Measurements from ENCODE around the gene UNC119. TPM values are rescaled to one million over a fixed set of nuclear protein-coding genes. Genes with fewer than 3 reads are reported as not detected.

UNC119 gene
- total RNA-seq, 1 experiment from 2014 or later: 68.4 TPM

GRCh38 chr17:28497931-28498330, 54.5 kb downstream of the UNC119 start:
- ChIA-PET POLR2A (ENCODE audit: unreplicated experiment) (no interaction called here), CTCF (interaction anchor here (0.5 kb wide), 1 partner anchor 25 kb away, joined by 3 read pairs; the partner anchor contains the start of gene SLC13A2)
- no TSS peak for BruUV-seq (replicated peaks)
- Histone ChIP-seq H2AFZ (ENCODE audit: low read length) (no peak overlapping the region), H3K36me3 (ENCODE audit: low read depth, low read length) (no peaks in the 10 kb centered on the region), H3K27ac (ENCODE audit: low read length) (no peak overlapping the region), H3K4me3 (ENCODE audit: low read length) (no peak overlapping the region), H3F3A (ENCODE audit: low read length, unreplicated experiment) (no peaks in the 10 kb centered on the region), H3K9me3 (ENCODE audit: low read length) (no peaks in the 10 kb centered on the region), H3K4me1 (ENCODE audit: insufficient read depth, low read length) (peaks cover 6% of the 10 kb centered on the region), H3K9ac (ENCODE audit: low read length) (no peak overlapping the region), H3K4me2 (ENCODE audit: low read length) (peak overlapping the region; percentile 37; the same call in 1 of the 2 replicates), H3K9me2 (replicated peaks; ENCODE audit: low read length) (no peaks in the 10 kb centered on the region), H3K27me3 (ENCODE audit: low read length) (no peaks in the 10 kb centered on the region), H4K20me1 (ENCODE audit: low read length) (no peaks in the 10 kb centered on the region), H3K79me2 (ENCODE audit: low read length) (no peaks in the 10 kb centered on the region)
- ATAC-seq: no peak; the same call in 1 of the 2 replicates
- intact Hi-C loops (cut with micrococcal nuclease): no loop called here
- peak; percentile 58 for DNase-seq
- TF ChIP-seq EZH2phosphoT487 (IDR thresholded peaks at IDR 0.05; ENCODE audit: borderline replicate concordance, low read length) (no peak), CTCF (conservative IDR thresholded peaks at IDR 0.05; ENCODE audit: low read depth, low read length) (no peak), EZH2 (IDR thresholded peaks at IDR 0.05; ENCODE audit: low read length, unreplicated experiment) (no peak)

Other genes starting within 250 kb of the UNC119 start
- gene TMEM97, start 233.4 kb downstream of the UNC119 start, total RNA-seq (2014; rRNA removed): 30.3 and 40.5 TPM in 2 replicates
- 12.9 and 23.1 TPM in 2 replicates for gene IFT20, start 217.2 kb downstream of the UNC119 start, total RNA-seq (2014; rRNA removed)
- gene TNFAIP1, start 216.9 kb downstream of the UNC119 start, total RNA-seq (2014; rRNA removed): 18.8 and 27.5 TPM in 2 replicates
- 136 and 137 TPM in 2 replicates for gene POLDIP2, start 195.1 kb downstream of the UNC119 start, total RNA-seq (2014; rRNA removed)
- gene SEBOX, start 187.4 kb downstream of the UNC119 start, total RNA-seq (2014; rRNA removed): not detected in 2 replicates
- not detected in 2 replicates for gene VTN, start 182.3 kb downstream of the UNC119 start, total RNA-seq (2014; rRNA removed)
- gene SARM1, start 180.9 kb downstream of the UNC119 start, total RNA-seq (2014; rRNA removed): 6.7 and 8.4 TPM in 2 replicates
- 10.4 and 12.9 TPM in 2 replicates for gene SLC46A1, start 146.4 kb downstream of the UNC119 start, total RNA-seq (2014; rRNA removed)
- not detected in 2 replicates for gene SLC13A2, start 79.0 kb downstream of the UNC119 start, total RNA-seq (2014; rRNA removed)
- not detected in 2 replicates for gene FOXN1, start 46.3 kb downstream of the UNC119 start, total RNA-seq (2014; rRNA removed)
- 15.8 and 22.4 TPM in 2 replicates for gene PIGS, start 18.9 kb upstream of the UNC119 start, total RNA-seq (2014; rRNA removed)
- gene ALDOC, start 24.3 kb upstream of the UNC119 start, total RNA-seq (2014; rRNA removed): 42.6 and 72.9 TPM in 2 replicates
- gene SPAG5, start 46.4 kb upstream of the UNC119 start, total RNA-seq (2014; rRNA removed): 86.6 and 118 TPM in 2 replicates
- 4.4 and 7.2 TPM in 2 replicates for gene RSKR, start 61.6 kb upstream of the UNC119 start, total RNA-seq (2014; rRNA removed)
- gene BLTP2, start 92.5 kb upstream of the UNC119 start, total RNA-seq (2014; rRNA removed): 103 and 171 TPM in 2 replicates
- gene SDF2, start 109.3 kb upstream of the UNC119 start, total RNA-seq (2014; rRNA removed): 31.6 and 34.0 TPM in 2 replicates
- gene SUPT6H, start 109.6 kb upstream of the UNC119 start, total RNA-seq (2014; rRNA removed): 32.2 and 38.8 TPM in 2 replicates
- gene PROCA1, start 159.3 kb upstream of the UNC119 start, total RNA-seq (2014; rRNA removed): 1.9 and 2.6 TPM in 2 replicates
- gene RAB34, start 165.2 kb upstream of the UNC119 start, total RNA-seq (2014; rRNA removed): 207 and 211 TPM in 2 replicates
- gene RPL23A, start 167.4 kb upstream of the UNC119 start, total RNA-seq (2014; rRNA removed): 390 and 515 TPM in 2 replicates
- gene TLCD1, start 173.6 kb upstream of the UNC119 start, total RNA-seq (2014; rRNA removed): 7.1 and 9.3 TPM in 2 replicates
- 2.4 and 3.7 TPM in 2 replicates for gene NEK8, start 176.2 kb upstream of the UNC119 start, total RNA-seq (2014; rRNA removed)
- 81.5 and 104 TPM in 2 replicates for gene TRAF4, start 191.4 kb upstream of the UNC119 start, total RNA-seq (2014; rRNA removed)